IPS-15b (cell line): Measurements from ENCODE around the gene RMRP.

ENCODE experiments used
- H3K27me3 ChIP-seq: one replicate; pipeline ENCODE4 v1.6.1; 2013; ENCODE audit warnings: low read length; ENCODE audit not compliant: control insufficient read depth, insufficient read depth
- H3K36me3 ChIP-seq: one replicate; pipeline ENCODE4 v1.6.1; 2013; ENCODE audit warnings: low read length; ENCODE audit not compliant: control insufficient read depth, insufficient read depth
- H3K4me1 ChIP-seq: one replicate; pipeline ENCODE4 v1.6.1; 2013; ENCODE audit warnings: mild to moderate bottlenecking, low read length; ENCODE audit not compliant: control insufficient read depth, insufficient read depth
- H3K4me3 ChIP-seq: one replicate; pipeline ENCODE4 v1.5.1; 2013; ENCODE audit warnings: low read depth, low read length
- H3K9ac ChIP-seq: one replicate; pipeline ENCODE4 v1.6.1; 2013; ENCODE audit warnings: low read depth, mild to moderate bottlenecking, low read length
- H3K9me3 ChIP-seq: one replicate; pipeline ENCODE4 v1.6.1; 2013; ENCODE audit warnings: mild to moderate bottlenecking, low read length; ENCODE audit not compliant: control insufficient read depth, insufficient read depth

Gene RMRP

GRCh38 chr9:35685506-35685905 is 27.7 kb upstream of the RMRP start:
- Histone ChIP-seq H3K36me3 (peaks cover 52% of the 10 kb centered on the region), H3K27me3 (no peaks in the 10 kb centered on the region), H3K4me3 (no peak overlapping the region), H3K9me3 (no peaks in the 10 kb centered on the region), H3K9ac (no peak overlapping the region), H3K4me1 (peaks cover 10% of the 10 kb centered on the region)

GRCh38 chr9:35684921-35685320 is 27.1 kb upstream of the RMRP start:
- Histone ChIP-seq H3K27me3 (no peaks in the 10 kb centered on the region), H3K9ac (no peak overlapping the region), H3K36me3 (peaks cover 52% of the 10 kb centered on the region), H3K9me3 (no peaks in the 10 kb centered on the region), H3K4me3 (no peak overlapping the region), H3K4me1 (peaks cover 10% of the 10 kb centered on the region)

GRCh38 chr9:35683323-35683722 is 25.5 kb upstream of the RMRP start:
- Histone ChIP-seq H3K4me1 (peaks cover 7% of the 10 kb centered on the region), H3K36me3 (peaks cover 52% of the 10 kb centered on the region), H3K9me3 (no peaks in the 10 kb centered on the region), H3K27me3 (no peaks in the 10 kb centered on the region), H3K9ac (no peak overlapping the region), H3K4me3 (no peak overlapping the region)

GRCh38 chr9:35682520-35683315 is 24.9 kb upstream of the RMRP start:
- no peaks in the 10 kb centered on the region for H3K27me3 ChIP-seq
- H3K9me3 ChIP-seq = no peaks in the 10 kb centered on the region
- peaks cover 47% of the 10 kb centered on the region for H3K36me3 ChIP-seq
- peaks cover 4% of the 10 kb centered on the region for H3K4me1 ChIP-seq
- H3K4me3 ChIP-seq = no peak overlapping the region
- H3K9ac ChIP-seq = no peak overlapping the region

- H3K4me3 ChIP-seq = no peak overlapping the region
- H3K9me3 ChIP-seq = no peaks in the 10 kb centered on the region
- H3K4me1 ChIP-seq = no peaks in the 10 kb centered on the region
- no peak overlapping the region for H3K9ac ChIP-seq
- peaks cover 44% of the 10 kb centered on the region for H3K36me3 ChIP-seq
- no peaks in the 10 kb centered on the region for H3K27me3 ChIP-seq
Observed at GRCh38 chr9:35682051-35682450, 24.2 kb upstream of the RMRP start.

GRCh38 chr9:35681341-35682002 is 23.7 kb upstream of the RMRP start:
- no peak overlapping the region for H3K9ac ChIP-seq
- no peaks in the 10 kb centered on the region for H3K27me3 ChIP-seq
- peaks cover 40% of the 10 kb centered on the region for H3K36me3 ChIP-seq
- H3K4me3 ChIP-seq = no peak overlapping the region
- peaks cover under 1% of the 10 kb centered on the region for H3K4me1 ChIP-seq
- H3K9me3 ChIP-seq = no peaks in the 10 kb centered on the region

- H3K27me3 ChIP-seq = peaks cover 2% of the 10 kb centered on the region
- peaks cover 3% of the 10 kb centered on the region for H3K4me1 ChIP-seq
- H3K36me3 ChIP-seq = peaks cover 36% of the 10 kb centered on the region
- no peaks in the 10 kb centered on the region for H3K9me3 ChIP-seq
- no peak overlapping the region for H3K9ac ChIP-seq
- no peak overlapping the region for H3K4me3 ChIP-seq
Observed at GRCh38 chr9:35680331-35681105, 22.7 kb upstream of the RMRP start.

- Histone ChIP-seq H3K9me3 (no peaks in the 10 kb centered on the region), H3K36me3 (peaks cover 29% of the 10 kb centered on the region), H3K27me3 (peaks cover 2% of the 10 kb centered on the region), H3K4me3 (no peak overlapping the region), H3K4me1 (peaks cover 3% of the 10 kb centered on the region), H3K9ac (no peak overlapping the region)
Observed at GRCh38 chr9:35679766-35680330, 22.0 kb upstream of the RMRP start.

- Histone ChIP-seq H3K27me3 (peaks cover 9% of the 10 kb centered on the region), H3K9me3 (no peaks in the 10 kb centered on the region), H3K4me1 (peaks cover 3% of the 10 kb centered on the region), H3K36me3 (peaks cover 22% of the 10 kb centered on the region), H3K9ac (no peak overlapping the region), H3K4me3 (no peak overlapping the region)
Observed at GRCh38 chr9:35679091-35679490, 21.3 kb upstream of the RMRP start.

- Histone ChIP-seq H3K4me1 (peaks cover 3% of the 10 kb centered on the region), H3K9me3 (no peaks in the 10 kb centered on the region), H3K36me3 (no peaks in the 10 kb centered on the region), H3K27me3 (peaks cover 9% of the 10 kb centered on the region), H3K9ac (peak overlapping the region; percentile 73), H3K4me3 (peak overlapping the region; percentile 89)
Observed at GRCh38 chr9:35675732-35676392, 18.0 kb upstream of the RMRP start.

- Histone ChIP-seq H3K9me3 (no peaks in the 10 kb centered on the region), H3K4me1 (peaks cover 3% of the 10 kb centered on the region), H3K36me3 (no peaks in the 10 kb centered on the region), H3K27me3 (peaks cover 9% of the 10 kb centered on the region), H3K9ac (peak overlapping the region; percentile 24), H3K4me3 (peak overlapping the region; percentile 89)
Observed at GRCh38 chr9:35675204-35675603, 17.4 kb upstream of the RMRP start.
